ENCODE results near the gene GFAP. TPM values are rescaled to one million over a fixed set of nuclear protein-coding genes. Genes with fewer than 3 reads are reported as not detected.

GFAP gene
- total RNA-seq, 1 experiment from 2014 or later = not detected

DNA sequence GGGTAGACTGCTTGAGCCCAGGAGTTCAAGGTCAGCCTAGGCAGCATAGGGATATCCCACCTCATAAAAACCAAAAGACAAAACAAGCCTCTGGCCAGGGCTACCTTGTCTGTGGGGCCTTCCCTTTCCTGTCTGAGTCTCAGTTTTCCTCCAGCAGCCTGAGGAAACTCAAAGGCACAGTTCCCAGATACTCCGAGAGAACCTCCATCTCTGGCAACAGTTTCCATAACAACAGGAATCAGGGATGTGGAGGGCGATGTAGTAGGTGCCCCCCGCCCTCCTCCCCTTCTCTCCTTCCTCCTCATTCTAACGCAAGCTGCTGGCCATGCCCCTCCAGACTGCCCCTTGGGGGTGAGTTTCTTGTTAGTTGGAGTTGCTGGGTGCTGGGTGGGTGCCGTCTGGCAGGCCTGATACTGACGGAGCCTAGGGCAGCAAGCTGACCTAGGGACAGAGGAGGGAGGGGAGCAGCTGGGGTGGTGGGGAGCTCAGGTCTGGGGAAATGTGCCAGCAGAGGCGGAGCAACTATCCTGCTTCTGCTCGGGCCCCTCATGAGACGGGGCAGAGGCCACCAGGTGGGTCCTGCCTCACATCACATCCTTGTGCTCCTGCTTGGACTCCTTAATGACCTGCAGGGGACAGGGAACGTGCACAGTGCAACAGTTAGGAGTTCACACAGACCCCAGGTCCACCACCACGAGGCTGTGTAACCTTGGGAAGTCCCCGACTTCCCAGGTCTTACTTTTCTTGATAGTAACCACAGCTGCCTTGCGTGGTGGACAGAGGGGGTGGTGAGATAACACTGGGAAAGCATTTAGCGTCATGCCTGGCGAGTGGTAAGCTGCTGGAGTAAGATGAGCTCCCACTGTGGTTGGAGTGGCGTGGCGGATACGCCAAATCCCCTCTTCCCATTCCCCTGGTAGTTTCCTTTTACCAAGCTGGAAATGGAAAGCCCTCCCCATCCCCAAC lies 8.3 kb downstream of the GFAP start:
- in situ Hi-C loops (cut with HindIII; ENCODE audit: low pct_unique_long_range_greater_than_20kb, low sequenced_read_pairs) = no loop called here

DNA sequence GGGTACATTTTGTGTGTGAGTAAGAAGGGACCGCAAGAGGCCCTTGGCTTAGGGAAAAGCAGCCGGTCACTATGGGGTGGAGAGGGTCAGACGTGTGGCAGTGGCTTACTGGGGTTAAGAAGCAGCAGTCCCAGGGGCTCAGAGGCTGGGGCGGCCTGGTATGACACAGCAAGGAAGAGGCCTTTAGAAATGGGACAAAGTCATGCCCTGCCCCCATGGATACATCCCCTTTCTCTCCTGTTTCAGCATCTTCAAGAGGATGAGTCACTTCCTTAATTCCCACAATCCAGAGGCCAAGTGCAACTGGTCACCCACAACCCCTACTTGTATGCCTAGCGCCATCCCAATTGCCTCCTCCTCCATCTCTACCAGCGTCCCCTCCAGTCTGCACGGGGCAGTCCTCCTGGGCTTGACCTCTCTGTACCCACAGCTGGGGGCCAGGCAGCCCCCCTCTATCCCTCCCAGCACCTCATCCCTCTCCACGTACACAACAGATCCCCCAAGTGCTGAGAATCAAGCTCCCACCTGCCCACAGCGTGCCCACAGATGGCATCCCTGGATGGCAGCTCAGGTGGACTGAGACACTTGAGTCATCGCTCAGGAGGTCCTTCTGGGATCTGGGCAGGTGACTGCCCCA lies 9.2 kb downstream of the GFAP start:
- in situ Hi-C loops (cut with HindIII; ENCODE audit: low pct_unique_long_range_greater_than_20kb, low sequenced_read_pairs) = no loop called here
- peak; percentile 34 for DNase-seq (ENCODE audit: low read depth, low spot score)

More for the DNA sequence above, 8.3 kb downstream of the GFAP start:
- no peak for DNase-seq (ENCODE audit: low read depth, low spot score)

DNA sequence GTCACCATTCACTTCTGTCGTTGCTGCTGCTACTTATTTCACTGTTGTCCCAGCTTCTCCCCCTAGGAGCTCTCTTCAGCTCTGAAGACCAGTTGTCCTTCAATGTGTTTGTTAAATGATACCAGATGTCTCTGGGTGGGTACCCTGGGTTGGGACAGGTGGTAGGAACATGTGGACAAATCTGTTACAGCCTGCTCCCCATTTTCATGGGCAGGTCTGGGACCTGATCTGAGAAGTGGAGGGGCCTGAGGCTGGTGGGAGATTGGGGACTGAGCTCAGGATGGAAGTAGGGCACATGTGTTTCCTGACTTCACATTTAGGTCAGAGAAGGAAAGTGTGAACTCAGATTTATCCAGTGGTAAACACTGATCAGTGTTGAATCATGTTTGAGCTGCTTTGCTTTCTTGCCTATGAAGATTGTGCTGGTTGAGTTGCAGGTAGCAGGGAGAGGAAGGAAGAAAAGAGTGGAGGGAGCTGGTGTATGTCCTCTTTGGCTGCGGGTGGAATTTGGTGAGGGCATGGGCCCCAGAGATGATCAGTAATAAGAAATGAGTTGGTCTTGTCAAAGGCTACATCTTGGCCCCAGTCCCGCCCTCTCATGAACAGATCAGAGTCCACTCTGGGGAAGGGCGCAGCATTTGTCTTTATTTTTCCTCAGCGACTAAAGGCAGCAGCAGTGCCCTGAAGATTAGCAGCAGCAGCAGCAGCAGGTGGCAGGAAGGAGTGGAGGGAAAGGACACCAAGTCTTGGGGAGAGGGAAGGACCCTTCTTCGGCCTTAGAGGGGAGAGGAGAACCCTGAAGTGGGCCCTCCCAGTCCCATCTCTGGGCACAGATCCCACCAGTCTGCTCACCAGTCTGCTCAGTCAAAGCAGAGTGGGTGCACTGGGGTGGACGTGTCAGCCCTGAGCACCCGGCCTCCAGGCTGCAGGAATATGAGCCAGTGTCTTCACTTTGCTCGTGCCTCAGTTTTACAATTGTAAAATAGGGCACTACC lies 10.0 kb downstream of the GFAP start:
- in situ Hi-C loops (cut with HindIII; ENCODE audit: low pct_unique_long_range_greater_than_20kb, low sequenced_read_pairs) = no loop called here
- no peak for DNase-seq (ENCODE audit: low read depth, low spot score)

DNA sequence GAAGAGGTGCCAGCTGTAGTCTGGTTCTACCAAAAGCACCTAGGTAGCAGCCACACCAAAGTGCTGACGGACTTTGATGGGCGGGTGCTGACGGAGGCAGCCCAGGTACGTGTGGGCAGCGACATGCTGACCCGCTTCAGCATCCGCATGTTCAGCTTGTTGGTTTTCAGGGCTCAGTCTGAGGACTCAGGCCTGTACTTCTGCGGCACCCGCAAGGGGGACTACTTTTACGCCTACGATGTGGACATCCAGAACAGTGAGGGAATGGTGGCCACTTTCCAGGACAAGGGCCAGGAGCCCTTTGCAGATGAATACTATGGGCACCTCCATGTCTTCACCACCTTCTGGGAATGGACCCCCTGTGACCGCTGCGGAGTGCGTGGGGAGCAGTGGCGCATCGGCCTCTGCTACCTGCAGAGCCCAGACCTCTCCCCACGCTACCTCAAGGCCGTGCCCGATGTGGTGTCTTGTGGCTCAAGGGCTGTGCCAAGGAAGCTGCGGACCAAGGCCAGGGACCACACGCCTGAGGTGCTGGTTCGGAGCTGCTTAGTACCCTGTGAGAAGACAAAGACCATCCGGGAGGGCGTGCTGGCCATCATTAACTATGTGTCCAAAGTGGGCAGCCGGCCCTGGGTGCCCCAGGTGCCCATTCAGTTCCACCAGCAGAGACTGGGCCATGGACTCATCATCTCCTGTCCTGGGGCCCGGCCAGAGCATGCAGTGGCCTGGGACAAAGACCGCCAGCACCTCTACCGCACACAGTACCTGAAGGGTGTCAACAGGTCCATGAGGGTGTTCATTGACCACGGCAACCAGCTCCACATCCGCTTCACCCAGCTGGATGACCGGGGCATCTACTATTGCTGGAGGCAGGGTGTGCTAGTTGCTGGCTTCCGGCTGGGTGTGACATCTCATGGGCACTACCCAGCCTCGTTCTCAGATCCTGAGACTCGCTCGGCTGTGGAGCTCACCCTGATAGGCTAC lies 11.0 kb downstream of the GFAP start:
- in situ Hi-C loops (cut with HindIII; ENCODE audit: low pct_unique_long_range_greater_than_20kb, low sequenced_read_pairs) = no loop called here
- DNase-seq (ENCODE audit: low read depth, low spot score) = no peak

DNA sequence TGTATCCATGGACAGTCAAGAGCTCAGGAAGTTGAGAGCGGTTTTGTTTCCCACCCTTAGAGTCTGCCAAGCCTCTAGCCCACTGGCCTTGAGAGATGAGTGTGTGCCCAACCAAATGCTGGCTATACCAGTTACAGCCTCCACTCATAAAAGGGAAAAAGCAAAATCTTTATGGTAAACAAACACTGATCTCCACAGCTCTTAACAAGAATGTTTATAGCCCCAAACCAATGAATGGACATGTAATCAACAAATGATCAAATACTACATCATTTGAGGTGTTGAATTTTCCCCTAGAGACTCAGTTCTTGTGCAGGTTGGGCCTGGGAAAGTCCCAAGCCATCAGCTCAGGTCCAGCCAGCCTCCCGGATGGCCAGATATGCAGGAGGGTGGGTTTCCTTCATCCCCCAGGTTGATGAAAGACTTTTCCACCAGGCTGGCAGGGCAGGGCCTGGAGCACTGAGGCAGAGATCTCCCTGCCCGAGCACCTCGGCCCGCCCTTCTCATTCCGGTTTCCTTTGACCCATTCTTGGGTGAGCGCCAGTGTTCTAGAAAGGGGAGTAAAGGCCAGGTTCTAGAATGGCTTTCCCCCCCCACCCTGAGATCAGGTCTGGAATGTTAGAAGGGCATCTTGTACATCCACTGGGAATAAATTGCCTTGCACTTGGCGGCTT lies 12.2 kb downstream of the GFAP start:
- in situ Hi-C loops (cut with HindIII; ENCODE audit: low pct_unique_long_range_greater_than_20kb, low sequenced_read_pairs) = no loop called here
- DNase-seq (ENCODE audit: low read depth, low spot score) = no peak

DNA sequence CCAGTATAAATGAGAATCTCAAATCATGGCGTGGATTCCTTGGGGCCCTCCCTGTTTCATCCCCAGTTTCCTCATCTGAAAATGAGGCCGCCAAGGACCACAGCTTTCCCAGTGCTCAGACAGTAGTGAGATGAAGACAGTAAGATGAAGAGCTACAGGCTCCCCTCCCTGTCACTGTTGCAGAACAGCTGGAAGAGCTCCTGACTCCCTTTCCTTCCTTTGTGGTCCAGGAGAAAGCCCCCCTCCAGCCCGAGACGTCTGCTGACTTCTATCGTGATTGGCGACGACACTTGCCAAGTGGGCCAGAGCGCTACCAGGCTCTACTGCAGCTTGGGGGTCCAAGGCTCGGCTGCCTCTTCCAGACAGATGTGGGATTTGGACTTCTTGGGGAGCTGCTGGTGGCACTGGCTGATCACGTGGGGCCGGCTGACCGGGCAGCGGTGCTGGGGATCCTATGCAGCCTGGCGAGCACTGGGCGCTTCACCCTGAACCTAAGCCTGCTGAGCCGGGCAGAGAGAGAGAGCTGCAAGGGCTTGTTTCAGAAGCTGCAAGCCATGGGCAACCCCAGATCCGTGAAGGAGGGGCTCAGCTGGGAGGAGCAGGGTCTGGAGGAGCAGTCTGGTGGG lies 13.1 kb downstream of the GFAP start:
- in situ Hi-C loops (cut with HindIII; ENCODE audit: low pct_unique_long_range_greater_than_20kb, low sequenced_read_pairs) = no loop called here
- DNase-seq (ENCODE audit: low read depth, low spot score) = no peak

DNA sequence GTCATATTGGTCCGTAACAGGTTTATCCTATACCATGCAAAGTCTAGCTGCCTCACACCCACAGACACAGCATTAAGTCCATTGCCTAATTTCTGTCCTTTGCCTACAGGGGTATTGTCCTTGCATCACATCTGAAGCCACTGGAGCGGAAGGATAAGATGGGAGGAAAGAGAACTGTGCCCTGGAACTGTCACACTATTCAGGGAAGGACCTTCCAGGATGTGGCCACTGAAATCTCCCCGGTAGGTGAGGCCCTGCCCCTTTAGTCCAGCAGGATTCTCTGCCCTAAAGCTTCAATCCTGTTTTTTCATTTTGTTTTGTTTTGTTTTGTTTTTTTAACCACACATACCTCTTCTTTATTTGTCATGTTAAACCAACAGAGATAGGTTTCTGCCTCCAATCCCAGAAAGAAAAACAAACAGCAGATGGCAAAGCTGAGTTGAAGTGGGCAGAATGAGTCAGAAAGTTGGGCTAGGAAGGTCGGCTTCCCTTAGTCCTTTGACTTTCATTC lies 13.8 kb downstream of the GFAP start:
- DNase-seq (ENCODE audit: low read depth, low spot score) = peak; percentile 6
- in situ Hi-C loops (cut with HindIII; ENCODE audit: low pct_unique_long_range_greater_than_20kb, low sequenced_read_pairs) = no loop called here

DNA sequence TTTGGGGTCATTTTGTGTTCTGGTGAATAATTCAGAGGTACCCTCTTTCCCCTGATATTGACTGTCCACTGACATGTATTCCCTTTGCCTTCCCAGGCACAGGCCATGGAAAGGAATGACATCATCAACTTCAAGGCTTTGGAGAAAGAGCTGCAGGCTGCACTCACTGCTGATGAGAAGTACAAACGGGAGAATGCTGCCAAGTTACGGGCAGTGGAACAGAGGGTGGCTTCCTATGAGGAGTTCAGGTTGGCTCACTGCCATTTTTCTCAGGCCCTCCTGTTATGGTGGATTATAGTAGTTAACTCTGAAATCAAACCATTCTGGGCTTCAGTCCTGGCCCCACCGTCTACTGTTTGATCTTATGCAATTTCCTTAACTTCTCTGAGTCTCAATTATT lies 14.4 kb downstream of the GFAP start:
- in situ Hi-C loops (cut with HindIII; ENCODE audit: low pct_unique_long_range_greater_than_20kb, low sequenced_read_pairs) = no loop called here
- peak; percentile 48 for DNase-seq (ENCODE audit: low read depth, low spot score)

DNA sequence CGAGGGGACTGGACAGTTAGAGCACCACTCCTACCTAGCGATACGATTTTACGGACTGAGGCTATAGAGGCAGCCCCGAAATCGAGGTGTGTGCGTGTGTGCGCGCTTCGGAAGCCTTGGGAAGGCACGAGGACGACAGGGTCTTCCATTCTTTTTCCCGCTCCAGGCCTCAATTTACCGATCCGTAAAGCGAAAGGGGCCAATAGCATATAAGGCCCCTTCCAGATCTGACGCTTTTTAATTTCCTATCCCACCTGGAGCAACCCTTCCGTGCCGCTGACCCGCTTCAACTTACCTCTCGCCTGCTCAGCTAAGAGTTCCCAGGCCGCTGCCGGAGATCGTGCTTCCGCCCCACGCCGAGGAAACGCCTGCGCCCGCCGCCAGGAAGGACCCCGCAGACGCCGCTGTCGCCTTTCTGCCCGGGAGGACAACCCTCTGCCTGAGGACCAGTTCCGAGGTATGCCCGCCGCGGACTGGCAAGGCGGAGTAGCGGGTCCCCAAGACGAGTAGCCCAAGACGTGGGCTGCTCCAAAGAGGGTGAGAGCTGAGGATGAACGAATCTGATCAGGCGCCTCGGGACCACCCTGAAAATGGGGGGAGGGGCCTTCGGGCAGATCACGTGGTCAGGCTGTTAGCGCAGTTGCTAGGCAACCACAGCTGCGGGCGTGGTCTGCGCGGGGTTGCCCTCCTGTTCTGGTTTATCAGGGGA lies 16.1 kb downstream of the GFAP start, which contains the start of gene EFTUD2:
Gene EFTUD2 (minus strand): TSS at position 372 of the 709 bp plus-strand sequence. CDS start 4,924 bp downstream, outside the sequence.
- in situ Hi-C loops (cut with HindIII; ENCODE audit: low pct_unique_long_range_greater_than_20kb, low sequenced_read_pairs) = no loop called here
- peak; percentile 86 for DNase-seq (ENCODE audit: low read depth, low spot score)

DNA sequence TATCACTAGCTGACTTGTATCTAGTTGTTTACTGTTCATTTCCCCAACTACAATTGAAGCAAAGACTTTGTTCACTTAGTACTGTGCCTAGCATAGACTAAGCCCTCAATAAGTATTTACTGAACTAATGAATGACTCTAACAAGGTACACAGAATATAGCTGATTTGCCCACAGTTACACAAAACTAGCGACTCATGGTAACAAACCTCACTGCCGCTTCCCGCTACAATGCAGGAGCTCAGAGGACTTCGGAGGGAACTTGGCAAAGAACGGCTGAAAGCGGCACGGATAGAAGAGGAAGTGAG lies 16.6 kb downstream of the GFAP start:
- in situ Hi-C loops (cut with HindIII; ENCODE audit: low pct_unique_long_range_greater_than_20kb, low sequenced_read_pairs) = no loop called here
- DNase-seq (ENCODE audit: low read depth, low spot score) = no peak

DNA sequence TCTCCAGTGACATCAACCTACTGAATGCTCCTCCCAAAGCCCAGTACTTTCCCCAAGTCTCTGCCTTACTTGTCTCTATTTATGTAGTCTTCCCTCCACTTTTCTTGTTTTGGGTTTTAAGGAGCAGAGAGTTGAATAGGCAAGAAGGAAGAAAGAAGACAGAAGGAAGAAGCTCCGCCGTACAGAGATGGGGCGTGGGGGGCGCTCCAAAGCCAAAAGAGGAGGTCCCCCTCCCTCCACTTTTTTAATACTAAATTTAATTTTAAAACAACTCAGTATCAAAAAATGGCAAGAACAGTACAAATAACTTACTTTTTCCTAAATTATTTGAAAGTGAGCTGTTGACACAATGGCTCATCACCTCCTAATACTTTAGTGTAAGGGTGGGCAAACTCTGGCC lies 20.7 kb downstream of the GFAP start:
- in situ Hi-C loops (cut with HindIII; ENCODE audit: low pct_unique_long_range_greater_than_20kb, low sequenced_read_pairs) = no loop called here
- no peak for DNase-seq (ENCODE audit: low read depth, low spot score)

DNA sequence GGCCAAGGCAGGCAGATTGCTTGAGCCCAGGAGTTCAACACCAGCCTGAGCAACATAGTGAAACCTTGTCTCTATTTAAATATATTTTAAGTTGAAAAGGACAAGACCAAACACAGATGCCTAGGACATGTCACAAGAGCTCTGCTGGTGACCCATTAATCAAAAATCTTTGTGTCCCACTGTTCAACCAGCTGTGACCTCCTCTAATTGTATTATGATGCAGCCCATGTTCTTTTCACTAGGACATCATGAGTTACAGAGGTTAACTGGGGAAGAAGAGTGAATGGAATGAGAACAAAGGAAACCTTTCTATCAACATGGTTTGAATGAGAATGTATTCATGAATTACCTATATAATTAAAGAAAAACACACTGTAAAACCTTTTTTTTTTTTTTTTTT lies 23.1 kb downstream of the GFAP start:
- in situ Hi-C loops (cut with HindIII; ENCODE audit: low pct_unique_long_range_greater_than_20kb, low sequenced_read_pairs) = no loop called here
- DNase-seq (ENCODE audit: low read depth, low spot score) = no peak

DNA sequence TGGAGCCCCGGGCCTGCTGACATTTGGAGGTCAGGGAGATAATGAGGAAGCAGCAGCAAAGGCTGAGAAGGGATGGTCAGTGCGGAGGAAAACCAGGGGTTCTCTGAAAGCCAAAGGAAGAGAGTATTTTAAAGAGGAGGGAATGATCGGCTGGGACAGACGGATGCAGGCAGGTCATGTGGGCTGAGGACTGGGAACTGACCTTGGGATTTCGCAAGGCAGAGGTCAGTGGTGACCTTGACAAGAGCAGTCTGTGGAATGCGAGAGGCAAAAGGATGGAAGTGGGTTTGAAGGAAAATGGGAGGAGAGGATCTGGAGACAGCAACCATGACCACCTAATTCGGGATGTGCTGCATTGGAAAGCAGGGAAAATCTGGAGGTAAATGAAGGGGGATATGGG lies 26.3 kb downstream of the GFAP start:
- no peak for DNase-seq (ENCODE audit: low read depth, low spot score)
- in situ Hi-C loops (cut with HindIII; ENCODE audit: low pct_unique_long_range_greater_than_20kb, low sequenced_read_pairs) = no loop called here

DNA sequence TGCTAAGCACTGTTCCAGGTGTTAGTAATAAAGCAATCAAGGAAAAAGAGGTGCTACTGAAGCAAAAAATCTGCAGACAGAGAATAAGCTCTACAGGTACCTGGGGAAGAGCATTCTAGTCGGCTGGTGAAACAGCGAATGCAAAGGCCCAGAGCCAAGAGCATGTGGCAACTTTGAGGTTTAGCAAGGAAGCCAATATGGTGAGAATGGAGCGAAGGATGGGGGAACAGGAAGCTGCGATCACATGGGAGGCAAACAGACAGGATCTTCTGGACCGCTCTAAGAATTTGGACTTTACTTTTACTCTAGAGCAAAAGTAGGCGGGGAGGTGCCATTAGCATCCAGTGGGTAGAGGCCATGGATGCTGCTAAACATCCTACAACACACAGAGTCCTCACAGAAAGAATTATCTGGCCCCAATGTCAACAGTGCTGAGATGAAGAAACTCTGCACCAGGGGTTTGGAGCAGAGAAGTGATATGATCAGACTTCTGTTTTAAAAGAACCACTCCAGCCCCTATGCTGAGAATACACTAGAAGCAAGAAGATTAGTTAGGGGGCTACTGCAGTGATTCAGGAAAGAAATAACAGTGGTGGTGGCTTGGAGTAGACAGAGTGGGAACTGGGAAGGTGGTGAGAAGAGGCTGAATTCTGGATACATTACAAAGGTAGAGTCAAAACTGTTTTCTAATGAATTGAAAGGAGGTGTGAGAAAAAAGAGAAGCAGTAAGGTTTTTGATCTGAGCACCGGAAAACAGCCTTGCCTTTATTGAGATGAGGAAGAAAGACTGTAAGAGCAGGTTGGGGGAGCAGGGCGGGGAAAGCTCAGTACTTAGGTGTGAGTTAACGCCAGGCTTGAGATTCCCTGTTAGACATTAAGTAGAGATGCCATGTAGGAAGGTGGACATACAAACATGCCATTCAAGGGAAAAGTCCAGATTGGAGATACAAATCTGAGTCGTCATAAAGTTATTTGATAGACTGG lies 27.0 kb downstream of the GFAP start:
- in situ Hi-C loops (cut with HindIII; ENCODE audit: low pct_unique_long_range_greater_than_20kb, low sequenced_read_pairs) = no loop called here
- DNase-seq (ENCODE audit: low read depth, low spot score) = no peak

Measured in SK-MEL-5 (cell line).